Fibroblast of skin of back (primary cell): ENCODE data around the gene NOS1.
"Not testable (repeated sequence)": the region's sequence is repeated elsewhere in the genome, so short reads cannot be mapped to it uniquely, and the experiment has no call there.

Experiments used
- DNase-seq: peaks from one replicate; pipeline ENCODE4 v3.0.0-alpha.2; 2013

NOS1 gene

GRCh38 chr12:117202556-117202955 is 158.9 kb downstream of the NOS1 start:
- no peak for DNase-seq

- DNase-seq, result no peak
These were observed 159.4 kb downstream of the NOS1 start for GRCh38 chr12:117202033-117202432.

- DNase-seq, result not testable (repeated sequence)
These were observed 161.3 kb downstream of the NOS1 start for GRCh38 chr12:117199956-117200744.

GRCh38 chr12:117196334-117196733 is 165.1 kb downstream of the NOS1 start:
- not testable (repeated sequence) for DNase-seq

GRCh38 chr12:117195027-117195426 is 166.4 kb downstream of the NOS1 start:
- not testable (repeated sequence) for DNase-seq

- no peak for DNase-seq
These were observed 167.5 kb downstream of the NOS1 start for GRCh38 chr12:117193903-117194302.

GRCh38 chr12:117192581-117192980 is 168.8 kb downstream of the NOS1 start:
- DNase-seq, result not testable (repeated sequence)

GRCh38 chr12:117192057-117192456 is 169.4 kb downstream of the NOS1 start:
- DNase-seq, result no peak

- peak; percentile 79 for DNase-seq
These were observed 171.1 kb downstream of the NOS1 start, which contains the start of gene FBXO21 for GRCh38 chr12:117190210-117190781. Gene FBXO21 (minus strand): TSS chr12:117190470. CDS start chr12:117190456, 14 bp downstream.

GRCh38 chr12:117189725-117190209 is 171.7 kb downstream of the NOS1 start:
- peak; percentile 47 for DNase-seq

GRCh38 chr12:117188961-117189724 is 172.3 kb downstream of the NOS1 start:
- peak; percentile 31 for DNase-seq

- no peak for DNase-seq
These were observed 173.2 kb downstream of the NOS1 start for GRCh38 chr12:117188121-117188665.

- no peak for DNase-seq
These were observed 174.0 kb downstream of the NOS1 start for GRCh38 chr12:117187421-117187820.

- no peak for DNase-seq
These were observed 178.6 kb downstream of the NOS1 start for GRCh38 chr12:117182866-117183265.

GRCh38 chr12:117181468-117181843 is 180.0 kb downstream of the NOS1 start:
- DNase-seq, result not testable (repeated sequence)

- no peak for DNase-seq
These were observed 180.5 kb downstream of the NOS1 start for GRCh38 chr12:117180758-117181467.

- no peak for DNase-seq
These were observed 182.7 kb downstream of the NOS1 start for GRCh38 chr12:117178745-117179144.

GRCh38 chr12:117178301-117178700 is 183.1 kb downstream of the NOS1 start:
- DNase-seq, result no peak

- no peak for DNase-seq
These were observed 189.3 kb downstream of the NOS1 start for GRCh38 chr12:117172168-117172567.

GRCh38 chr12:117171499-117172162 is 189.8 kb downstream of the NOS1 start:
- no peak for DNase-seq

GRCh38 chr12:117169548-117169947 is 191.9 kb downstream of the NOS1 start:
- DNase-seq, result no peak

GRCh38 chr12:117168976-117169375 is 192.4 kb downstream of the NOS1 start:
- no peak for DNase-seq
